NCI-H146 treated with DMSO at 0.1 percent for 48 hours (cell line): ENCODE data around the gene TOMM40L.

Experiments used
- DNase-seq: peaks from one replicate; lab custom pipeline; 2025; ENCODE audit not compliant: unreplicated experiment; lab: John Stamatoyannopoulos, UW

The TOMM40L gene

DNA sequence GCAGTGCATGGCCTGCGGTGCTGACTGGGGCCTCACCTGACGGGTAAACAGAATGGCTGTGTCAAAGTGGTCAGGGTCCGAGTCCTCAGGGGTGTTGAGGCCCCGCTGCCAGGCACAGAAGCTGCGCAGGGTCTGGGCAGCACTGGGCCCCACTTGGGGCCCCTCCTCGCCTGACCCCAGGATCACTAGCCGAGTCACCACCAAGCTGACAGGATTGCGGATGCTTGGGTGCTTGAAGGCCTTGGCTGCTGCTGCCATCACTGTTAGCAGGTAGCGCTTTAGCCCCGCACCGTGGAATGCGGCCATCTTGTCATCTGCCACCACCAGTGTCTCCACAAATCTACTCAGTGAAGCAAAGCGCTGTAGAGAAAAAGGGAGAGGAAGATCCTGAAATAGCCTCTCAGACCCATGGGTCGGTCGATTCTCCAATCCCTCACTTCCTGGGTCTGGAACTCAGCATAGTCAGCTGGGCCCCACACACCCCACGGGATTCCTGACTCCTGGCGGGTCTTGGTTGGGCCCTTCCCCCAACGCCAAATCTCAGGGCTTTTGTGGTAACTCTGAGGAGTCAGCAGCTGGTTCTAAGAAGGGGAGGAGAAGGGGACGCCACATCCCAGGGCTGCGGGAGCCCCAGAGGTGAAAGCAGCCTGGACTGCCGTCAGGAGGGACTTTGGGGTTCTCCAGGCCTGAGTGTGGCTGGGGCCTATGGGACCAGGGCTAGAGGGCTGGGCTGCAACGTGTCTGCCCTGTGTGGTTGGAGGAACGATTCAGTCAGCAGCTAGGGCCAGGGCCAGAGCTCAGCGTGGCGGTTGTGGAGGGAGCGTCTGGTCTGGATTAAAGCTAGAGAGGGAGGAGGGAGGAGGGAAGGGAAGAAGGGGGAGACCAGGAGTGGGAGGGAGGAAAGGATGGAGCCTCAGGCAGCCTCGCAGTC lies 29.1 kb upstream of the TOMM40L start:
- no peak for DNase-seq

DNA sequence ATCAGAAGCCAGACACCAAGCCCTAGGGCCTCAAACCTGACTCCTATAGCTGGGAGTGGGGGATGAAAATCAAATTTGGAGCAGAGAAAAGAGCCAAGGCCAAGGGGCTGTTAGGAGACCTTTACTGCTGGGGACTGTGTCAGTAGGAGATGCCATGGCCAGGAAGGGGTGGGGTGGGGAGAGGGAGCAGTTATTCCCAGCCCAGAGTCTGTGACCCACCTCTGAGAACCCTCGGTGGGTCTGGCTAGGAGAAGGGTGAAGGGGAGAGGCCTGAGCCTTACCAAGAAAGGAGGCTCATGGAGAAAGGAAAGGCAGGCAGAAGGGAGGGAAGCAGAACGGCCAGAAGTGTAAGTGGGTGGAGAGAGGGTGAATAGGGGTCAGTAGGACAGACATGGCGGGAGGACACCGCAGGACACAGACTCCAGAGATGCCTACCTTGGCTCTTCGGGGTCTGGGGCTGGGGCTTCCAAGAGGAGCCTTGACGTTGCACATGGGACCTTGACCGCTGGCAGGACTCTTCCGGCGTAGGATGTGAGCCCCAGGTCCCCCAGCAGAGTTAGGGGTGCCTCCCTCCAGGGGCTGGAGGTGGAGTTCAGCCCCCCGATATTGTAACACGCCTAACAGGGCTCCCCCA lies 28.2 kb upstream of the TOMM40L start:
- no peak for DNase-seq

- DNase-seq, result no peak
Measured at GRCh38 chr1:161198194-161198896, 27.5 kb upstream of the TOMM40L start.

DNA sequence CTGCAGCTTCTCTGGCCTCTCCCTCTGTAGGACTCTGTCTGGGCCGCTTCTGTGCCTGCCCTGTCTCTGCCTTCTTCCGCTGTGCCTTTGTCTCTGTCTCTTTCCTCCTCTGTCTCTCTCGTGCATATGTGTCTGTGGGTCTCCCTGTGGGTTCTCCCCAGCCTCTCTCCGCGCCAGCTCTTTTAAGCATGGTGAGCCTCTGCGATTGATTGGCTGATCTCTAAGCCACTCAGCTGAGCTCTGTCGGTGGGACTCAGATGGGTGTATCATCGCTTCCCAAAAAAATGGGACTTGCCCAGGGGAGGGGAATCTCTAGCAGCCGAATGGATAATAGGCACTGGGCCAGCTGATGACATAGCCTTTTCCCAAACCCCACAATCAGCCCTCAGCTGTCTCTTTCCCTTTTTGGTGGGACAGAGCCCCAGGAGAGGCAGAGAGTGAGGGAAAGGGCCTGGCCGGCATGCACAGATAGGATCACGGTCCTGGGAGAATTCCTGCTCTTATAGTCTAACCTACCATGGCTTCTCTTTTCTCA lies 26.9 kb upstream of the TOMM40L start, which contains the start of gene ADAMTS4:
ADAMTS4 (minus strand) TSS at position 158 of the 535 bp plus-strand sequence. CDS start 427 bp downstream, outside the sequence.
- no peak for DNase-seq

GRCh38 chr1:161199506-161200139 lies 26.2 kb upstream of the TOMM40L start:
- no peak for DNase-seq

GRCh38 chr1:161200421-161200991 lies 25.4 kb upstream of the TOMM40L start:
- no peak for DNase-seq

- no peak for DNase-seq
Measured at GRCh38 chr1:161200992-161201835, 24.6 kb upstream of the TOMM40L start.

DNA sequence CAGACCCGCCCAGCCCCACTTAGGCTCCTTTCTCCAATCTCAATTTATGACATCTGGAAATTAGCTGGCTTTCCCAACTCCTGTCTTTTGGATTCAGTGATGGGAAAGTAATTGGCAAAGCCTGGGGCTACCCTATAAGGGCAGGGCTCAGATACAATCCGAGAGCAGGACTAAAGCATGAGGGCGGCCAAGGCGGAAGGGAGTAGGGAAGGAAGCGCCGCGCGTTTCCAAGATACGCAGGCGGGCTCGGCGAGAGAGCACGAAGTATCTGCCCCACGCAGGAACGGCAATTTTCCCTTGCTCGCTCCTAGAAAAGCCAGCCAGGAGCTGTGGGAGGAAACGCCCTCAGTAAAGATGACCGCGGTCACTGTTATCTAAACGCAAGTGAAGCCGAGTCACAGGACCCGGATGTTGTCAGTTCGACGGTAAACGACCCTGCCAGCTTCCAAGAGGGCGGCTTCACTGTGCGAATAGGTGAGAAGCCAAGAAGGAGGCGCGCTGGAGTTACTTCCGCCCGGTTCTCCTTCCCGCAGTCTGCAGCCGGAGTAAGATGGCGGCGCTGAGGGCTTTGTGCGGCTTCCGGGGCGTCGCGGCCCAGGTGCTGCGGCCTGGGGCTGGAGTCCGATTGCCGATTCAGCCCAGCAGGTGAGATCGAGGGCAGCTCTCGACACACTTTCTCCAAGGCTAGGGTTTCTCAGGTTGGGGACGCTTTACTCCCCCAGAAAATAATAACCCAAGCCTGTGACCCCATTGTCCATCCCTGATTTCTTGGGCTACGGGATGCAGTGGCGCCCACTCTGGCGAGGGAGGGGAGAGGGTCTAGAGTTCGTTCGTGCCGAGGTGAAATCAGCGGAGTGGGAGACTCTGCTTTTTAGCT lies 23.8 kb upstream of the TOMM40L start, which contains the start of gene NDUFS2:
NDUFS2 (plus strand) TSS at position 532 of the 877 bp plus-strand sequence; CDS start at position 551, 19 bp downstream.
- DNase-seq, result peak; percentile 95

DNA sequence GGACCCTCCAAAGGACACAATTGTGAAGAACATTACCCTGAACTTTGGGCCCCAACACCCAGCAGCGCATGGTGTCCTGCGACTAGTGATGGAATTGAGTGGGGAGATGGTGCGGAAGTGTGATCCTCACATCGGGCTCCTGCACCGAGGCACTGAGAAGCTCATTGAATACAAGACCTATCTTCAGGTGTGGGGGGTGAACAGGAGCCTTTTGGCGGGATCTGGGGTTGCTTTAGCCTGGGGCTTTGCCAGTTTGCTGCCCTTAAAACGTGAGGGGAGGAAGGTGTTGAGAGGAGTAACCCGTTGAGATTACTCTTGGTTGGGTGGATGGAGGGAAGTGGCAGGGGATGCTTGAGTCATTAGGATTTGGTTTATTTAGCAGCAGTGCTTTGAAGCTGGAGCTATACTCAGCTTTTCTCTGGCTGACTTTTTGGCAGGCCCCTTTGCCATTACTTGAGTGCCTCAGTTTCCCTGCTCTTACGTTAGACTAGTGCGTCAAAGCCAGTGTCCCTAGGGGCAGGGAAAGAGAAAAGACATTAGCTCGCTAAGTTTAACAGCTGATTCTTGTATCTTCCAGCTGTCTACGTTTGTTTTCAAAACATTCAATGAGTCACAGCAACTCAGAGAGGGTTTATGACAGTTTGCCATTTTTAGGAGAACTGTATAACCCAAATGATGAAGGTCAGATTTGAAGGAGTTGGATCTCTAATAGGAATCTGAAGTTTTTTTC lies 19.3 kb upstream of the TOMM40L start:
- DNase-seq, result no peak

- no peak for DNase-seq
Measured at GRCh38 chr1:161207173-161207572, 18.7 kb upstream of the TOMM40L start.

DNA sequence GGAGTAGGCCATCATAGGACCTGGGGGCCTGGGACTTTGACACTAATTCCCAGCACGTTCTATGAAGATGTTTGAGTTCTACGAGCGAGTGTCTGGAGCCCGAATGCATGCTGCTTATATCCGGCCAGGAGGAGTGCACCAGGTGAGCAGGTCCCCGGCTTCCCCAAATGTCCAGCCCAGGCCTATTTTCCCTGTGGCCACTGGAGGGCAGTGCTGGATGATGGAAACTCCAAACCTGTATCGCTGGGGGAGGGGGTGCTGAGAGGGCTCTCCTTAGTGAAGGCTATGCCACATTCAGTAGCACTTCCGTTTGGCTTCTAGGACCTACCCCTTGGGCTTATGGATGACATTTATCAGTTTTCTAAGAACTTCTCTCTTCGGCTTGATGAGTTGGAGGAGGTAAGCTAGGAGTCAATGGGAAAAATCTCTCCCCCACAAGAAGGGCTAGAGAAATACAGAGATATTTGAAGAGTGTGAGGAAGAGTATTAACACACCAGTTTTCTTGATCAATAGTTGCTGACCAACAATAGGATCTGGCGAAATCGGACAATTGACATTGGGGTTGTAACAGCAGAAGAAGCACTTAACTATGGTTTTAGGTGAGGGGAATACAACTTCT lies 16.0 kb upstream of the TOMM40L start:
- DNase-seq, result peak; percentile 62

DNA sequence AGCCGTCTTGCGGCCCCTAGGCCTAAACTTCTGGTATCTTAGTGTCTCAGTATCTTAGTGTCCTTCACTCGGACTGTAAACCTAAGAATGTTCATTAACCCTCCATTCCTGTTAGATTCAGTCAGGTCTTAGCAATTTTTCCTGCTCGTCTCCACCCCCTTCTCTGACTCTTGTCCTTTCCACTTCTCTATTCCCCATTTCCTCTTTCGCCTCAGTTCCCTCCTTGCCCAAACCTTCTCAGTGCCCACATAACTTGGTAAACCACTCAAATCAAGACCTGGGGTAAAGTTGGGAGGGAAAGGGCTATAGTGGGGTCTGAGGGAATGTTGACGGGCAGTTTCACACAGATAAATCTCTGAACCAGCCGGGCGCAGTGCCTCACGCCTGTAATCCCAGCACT lies 11.5 kb upstream of the TOMM40L start:
- no peak for DNase-seq

GRCh38 chr1:161215076-161215475 lies 10.8 kb upstream of the TOMM40L start, which contains the start of gene FCER1G:
FCER1G (plus strand) TSS chr1:161215295; CDS start chr1:161215322, 27 bp downstream.
- no peak for DNase-seq

- DNase-seq, result no peak
Measured at GRCh38 chr1:161216945-161217712, 8.7 kb upstream of the TOMM40L start.

- DNase-seq, result no peak
Measured at GRCh38 chr1:161217831-161218230, 8.0 kb upstream of the TOMM40L start.

- DNase-seq, result no peak
Measured at GRCh38 chr1:161218301-161219077, 7.4 kb upstream of the TOMM40L start.
